GM21390 (cell line): ENCODE measurements around the gene DDX47.
A peak's percentile ranks its signal among the peaks of the same experiment; 100 is the strongest.

Experiments
- ATAC-seq: cut with Tn5 transposase; IDR thresholded peaks from one replicate; pipeline ENCODE4 v1.9.1; 2021; ENCODE audit not compliant: unreplicated experiment

DDX47 gene

DNA sequence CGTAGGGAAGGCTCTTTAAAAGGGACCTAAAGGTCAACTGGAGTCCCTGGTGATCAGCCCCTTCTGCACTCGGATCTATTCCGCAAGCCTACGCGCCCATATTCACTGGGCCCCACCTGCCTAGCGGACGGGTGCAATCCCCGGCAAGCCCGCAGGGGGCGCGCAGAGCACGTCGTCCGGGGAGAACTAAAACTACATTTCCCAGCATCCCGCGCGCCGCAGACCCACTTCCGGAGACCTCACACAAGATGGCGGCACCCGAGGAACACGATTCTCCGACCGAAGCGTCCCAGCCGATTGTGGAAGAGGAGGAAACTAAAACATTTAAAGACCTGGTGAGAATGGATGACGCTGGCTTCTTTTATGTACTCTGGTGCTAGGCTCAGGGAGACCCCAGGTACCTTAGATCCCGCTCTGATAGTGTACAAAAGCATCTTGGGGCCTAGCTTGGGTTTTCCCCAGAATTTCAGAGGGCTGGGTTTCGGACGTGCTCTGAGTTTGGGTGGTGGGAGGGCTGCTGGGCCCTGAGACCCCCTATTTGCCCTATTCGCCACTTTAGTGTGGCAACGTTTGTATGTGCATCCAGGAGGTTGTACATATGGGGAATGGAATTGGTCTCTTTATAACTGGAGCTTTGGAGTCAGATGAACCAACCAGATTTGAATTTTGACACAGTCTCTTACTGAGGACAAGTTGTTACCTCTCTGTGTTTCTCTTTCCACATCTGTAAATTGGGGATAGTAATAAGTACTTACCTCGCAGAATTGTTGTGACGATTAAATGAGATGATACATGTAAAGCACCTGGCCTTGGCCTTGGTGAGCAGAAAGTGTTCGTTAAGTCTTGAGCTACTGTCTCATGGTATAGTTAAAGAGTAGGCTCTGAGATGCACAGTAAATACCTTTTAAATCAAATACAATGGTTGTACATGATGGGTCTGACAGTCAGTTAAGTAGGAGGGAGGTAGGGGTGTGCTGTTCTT is at the start of gene DDX47:
Gene DDX47 (plus strand): TSS at position 227 of the 982 bp plus-strand sequence. CDS start 22 bp downstream, at position 249.
- ATAC-seq, result peak; percentile 83

DNA sequence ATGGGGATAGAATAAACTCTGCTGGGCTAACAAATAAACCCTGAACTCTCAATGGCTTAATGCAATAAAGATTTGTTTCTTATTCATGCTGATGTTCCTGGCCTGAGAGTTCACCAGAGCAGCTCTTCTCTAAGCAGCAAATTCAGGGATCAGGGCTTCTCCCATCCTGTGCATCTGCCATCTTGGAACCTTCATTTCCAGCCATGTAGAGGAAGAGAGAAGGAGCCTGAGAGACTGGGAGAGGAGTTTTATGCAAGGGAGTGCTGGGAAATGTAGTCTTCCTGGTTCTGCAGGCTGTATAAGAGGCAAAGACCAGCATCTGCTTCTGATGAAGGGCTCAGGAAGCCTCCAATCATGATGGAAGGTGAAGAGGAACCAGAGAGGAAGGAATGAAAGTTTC is 48.3 kb upstream of the DDX47 start:
- ATAC-seq, result no peak

DNA sequence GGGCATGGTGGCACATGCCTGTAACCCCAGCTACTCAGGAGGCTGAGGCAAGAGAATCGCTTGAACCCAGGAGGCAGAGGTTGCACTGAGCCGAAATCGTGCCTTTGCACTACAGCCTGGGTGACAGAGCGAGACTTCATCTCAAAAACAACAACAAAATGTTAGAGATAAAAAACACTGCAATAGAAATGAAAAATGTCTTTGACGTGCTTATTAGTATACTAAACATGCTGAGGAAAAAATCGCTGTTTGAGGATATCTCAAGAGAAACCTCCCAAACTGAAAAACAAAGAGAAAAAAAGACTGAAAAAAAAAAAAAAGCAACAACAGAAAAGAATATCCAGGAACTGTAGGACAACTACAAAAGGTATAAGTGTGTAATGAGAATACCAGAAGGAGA is 42.9 kb upstream of the DDX47 start:
- ATAC-seq, result no peak

DNA sequence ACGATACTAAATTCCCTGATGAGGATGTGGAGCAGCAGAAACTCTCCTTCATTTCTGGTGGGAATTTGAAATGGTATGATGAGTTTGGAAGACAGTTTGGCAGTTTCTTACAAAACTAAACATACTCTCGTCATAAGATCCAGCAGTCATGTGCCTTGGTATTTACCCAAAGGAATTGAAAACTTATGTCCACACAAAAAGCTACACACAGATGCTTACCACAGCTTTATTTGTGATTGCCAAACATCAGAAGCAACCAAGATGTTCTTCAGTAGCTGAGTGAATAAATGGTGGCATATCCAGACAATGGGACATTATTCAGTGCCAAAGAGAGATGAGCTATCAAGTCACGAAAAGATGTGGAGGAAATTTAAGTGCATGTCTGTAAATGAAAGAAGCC is 38.4 kb upstream of the DDX47 start:
- no peak for ATAC-seq

DNA sequence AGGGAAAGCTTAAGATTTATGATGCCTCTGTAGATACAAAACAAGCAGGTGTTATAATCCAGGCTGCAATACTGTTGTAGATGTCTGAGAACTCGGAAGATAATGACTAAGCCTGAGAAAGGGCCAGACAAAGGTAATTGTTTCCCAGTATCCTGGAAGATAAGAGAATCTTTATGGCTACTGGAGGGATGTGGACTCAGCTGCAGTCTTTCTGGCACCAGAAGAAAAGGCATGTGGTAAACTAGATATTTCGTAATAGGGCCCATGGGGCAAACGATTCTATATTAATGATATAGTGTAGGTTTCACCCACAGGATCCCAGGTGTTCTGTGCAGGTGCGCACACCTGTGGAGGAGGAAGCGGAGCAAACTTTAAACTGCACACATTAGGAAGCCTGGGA is 36.9 kb upstream of the DDX47 start:
- no peak for ATAC-seq

DNA sequence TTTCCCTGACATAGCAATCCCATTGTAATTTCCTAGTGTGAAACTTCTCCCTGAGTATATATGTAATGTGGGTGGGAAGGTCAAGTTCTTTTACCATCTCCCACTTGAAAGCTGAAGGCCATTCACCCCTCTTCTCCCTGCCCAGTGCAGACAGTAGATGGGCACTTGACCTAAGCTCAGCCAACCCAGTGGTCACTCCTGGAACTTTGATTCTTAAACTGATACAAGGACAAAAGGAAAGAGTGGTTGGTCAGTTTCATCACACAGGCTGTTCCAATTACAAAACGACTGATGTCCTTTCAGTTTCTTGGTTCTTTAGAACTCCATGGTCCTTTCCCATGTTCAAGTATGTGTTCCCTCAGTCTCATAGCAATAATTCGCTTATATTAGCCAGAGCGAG is 36.1 kb upstream of the DDX47 start:
- ATAC-seq, result no peak

DNA sequence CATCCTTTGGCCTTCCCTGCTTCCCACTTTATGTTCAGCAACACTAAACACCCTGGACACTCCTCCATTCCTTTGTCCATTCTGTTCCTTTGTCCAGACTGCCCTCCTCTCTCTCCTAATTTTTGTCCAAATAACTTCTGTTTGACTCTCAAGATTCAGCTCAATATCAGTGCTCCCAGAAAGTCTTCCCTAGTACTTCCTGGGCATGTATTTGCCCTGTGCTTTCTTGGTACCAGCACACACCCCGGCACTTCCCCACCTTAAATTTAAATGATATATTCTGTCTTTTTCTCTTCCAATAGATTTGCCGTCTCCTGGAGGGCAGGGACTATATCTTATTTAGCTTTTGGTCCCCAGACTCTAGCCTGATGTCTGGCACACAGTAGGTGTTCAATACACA is 34.1 kb upstream of the DDX47 start:
- ATAC-seq, result no peak

DNA sequence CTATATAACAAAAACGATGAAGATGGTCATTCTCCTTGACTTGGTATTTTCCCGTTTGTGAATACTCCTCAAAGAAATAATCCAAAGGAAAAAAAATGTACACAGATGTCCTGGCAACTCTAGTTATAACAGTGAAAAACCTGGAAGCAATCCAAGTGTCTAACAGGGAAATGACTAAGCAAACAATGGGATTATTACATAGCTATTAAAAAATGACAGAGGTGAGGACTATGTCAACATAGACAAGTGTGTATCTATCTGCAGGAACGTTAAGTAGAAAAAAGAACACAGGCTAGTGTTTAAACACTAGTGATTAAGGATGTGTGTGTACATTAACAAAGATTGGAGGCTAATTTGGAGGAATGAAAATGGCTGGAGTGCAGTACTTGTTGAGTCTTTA is 33.6 kb upstream of the DDX47 start:
- no peak for ATAC-seq

DNA sequence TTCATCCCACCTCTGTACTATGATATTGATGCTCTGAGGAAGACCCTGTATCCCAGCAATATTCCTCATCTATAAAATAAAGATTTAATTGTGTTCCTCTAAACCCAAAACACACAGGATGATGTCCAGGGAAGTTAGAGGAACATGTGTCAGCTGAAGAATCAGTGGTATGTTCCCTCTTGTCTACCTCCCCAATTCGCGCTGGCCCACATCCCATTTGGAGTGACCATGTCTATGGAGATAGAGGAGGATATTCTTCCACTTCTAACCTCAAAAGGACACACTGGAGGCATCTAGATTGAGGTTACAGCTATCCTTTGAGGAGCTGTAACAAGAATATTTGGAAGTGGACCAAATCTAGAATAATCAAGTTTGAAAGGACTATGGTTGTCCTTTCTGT is 29.0 kb upstream of the DDX47 start:
- no peak for ATAC-seq

DNA sequence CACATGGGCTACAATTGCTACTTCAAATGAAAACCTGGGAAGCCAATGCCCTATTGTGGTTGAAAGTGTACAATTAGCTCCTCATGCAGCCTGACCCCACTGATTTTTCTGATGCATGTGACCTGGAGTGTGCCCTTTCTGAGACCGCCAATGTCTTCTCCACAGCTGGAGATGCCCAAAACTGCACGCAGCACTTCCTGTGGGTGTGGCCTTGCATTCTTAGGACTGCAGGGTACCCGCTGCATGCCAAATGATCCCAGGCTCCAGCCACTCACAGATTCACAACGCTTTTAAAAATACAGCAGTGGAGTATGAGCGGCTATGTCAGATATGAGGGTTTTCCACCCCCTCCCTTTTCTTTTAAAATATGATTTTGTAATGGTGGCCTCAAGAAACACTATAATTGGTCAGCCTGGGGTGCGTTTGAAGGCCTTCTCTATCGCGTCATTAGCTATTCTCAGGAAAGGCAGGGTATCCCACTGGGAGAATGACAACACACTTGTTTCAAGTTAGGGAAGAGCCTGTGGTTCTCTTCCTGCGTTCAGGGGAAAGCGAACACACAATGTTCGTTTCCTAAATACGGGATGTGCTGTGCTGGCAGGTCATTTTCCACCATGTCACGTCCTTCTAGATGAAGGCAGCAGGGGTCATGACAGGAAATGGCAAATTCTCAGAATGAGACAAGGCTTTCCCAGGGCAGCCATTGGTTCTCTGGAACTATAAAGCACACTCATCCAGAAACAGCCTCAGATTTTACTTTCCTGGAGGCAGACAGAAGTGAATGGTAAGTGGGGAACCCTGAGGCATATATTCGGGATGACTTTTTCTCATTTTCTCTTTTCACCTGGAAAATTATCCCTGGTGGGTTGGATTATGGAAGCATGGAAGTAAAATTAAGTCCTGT is 28.0 kb upstream of the DDX47 start, which contains the start of gene APOLD1:
Gene APOLD1 (plus strand): TSS at position 749 of the 904 bp plus-strand sequence. CDS start 33 bp downstream, at position 782.
- ATAC-seq, result no peak

DNA sequence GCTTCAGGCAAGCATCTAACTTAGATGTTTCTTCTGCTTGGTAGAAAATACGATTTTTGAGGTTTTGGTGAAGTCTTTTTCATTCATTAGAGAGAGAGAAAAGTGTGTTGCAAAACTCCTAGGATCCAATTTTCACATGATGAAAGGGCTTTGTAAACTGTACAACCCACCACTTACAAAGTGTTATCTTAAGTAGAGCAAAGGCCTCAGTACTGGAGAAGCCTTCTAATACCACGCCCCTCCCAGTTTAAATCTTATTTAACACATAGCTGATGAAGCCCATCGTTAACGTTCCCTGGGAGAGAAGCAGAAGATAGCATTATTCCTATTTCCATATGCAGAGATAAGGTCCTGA is 26.8 kb upstream of the DDX47 start:
- ATAC-seq, result peak; percentile 7

DNA sequence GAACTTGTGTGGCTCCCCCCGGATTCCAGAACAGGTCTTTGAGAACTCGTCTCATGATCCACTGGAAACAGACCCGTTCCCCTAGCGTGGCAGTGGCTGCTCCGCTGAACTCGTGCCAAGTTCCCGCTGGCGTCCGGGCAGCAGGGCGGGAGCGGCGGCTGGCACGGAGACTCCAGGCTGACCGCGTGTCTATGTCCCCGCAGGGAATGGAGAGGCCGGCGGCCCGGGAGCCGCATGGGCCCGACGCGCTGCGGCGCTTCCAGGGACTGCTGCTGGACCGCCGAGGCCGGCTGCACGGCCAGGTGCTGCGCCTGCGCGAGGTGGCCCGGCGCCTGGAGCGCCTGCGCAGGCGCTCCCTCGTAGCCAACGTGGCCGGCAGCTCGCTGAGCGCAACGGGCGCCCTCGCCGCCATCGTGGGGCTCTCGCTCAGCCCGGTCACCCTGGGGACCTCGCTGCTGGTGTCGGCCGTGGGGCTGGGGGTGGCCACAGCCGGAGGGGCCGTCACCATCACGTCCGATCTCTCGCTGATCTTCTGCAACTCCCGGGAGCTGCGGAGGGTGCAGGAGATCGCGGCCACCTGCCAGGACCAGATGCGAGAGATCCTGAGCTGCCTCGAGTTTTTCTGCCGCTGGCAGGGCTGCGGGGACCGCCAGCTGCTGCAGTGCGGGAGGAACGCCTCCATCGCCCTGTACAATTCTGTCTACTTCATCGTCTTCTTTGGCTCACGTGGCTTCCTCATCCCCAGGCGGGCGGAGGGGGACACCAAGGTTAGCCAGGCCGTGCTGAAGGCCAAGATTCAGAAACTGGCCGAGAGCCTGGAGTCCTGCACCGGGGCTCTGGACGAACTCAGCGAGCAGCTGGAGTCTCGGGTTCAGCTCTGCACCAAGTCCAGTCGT is 26.2 kb upstream of the DDX47 start:
- peak; percentile 80 for ATAC-seq

DNA sequence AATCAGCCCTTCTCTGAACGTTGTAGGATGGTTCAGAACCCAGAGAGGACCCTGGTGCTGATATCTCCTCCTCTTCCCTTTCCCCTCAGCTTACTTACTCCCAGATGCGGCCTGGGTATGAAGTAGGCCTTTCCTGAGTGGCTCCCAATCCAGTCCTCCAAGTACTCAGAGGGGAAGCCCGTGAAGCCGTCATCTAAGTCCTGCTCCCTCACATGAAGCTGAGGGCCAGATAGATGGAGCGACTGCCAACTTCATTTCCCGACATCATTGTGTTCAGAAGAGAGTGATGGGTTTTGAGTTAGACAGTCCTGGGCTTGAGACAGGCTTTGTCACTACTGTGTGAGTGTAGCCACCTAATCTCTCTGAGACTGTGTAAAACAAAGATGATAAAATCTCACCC is 25.0 kb upstream of the DDX47 start:
- ATAC-seq, result no peak

DNA sequence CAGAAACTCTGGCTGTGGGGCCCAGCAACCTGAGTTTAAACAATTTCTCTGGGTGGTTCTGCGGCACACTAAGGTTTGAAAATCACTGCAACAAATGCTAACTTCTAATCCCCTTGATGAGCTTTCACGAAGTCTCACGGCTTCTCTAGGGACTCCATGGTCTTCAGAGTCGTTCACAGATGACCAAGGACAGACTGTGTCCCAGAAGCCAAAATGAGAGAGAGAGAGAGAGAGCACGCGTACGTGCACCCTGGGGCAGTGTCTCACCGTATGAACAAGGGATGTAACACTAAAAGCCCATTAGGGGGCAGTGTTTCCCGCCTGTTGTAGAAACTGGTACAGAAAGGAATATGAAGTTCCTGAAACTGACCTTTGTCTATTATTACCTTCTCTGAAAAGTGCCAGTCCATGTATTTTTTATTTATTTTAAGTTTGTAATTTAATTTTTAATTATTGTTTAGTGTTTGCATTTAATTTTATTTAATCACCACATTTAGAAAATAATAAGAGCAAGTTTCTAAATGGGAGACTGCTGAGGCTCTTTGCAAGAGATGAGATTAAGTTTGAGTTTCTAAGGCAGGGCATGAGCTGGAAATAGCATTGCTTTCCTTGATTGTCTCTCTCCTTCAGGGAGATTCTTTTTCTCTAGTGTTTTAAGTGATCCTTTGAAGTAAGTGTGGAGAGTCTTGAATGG is 24.3 kb upstream of the DDX47 start:
- peak; percentile 57 for ATAC-seq

DNA sequence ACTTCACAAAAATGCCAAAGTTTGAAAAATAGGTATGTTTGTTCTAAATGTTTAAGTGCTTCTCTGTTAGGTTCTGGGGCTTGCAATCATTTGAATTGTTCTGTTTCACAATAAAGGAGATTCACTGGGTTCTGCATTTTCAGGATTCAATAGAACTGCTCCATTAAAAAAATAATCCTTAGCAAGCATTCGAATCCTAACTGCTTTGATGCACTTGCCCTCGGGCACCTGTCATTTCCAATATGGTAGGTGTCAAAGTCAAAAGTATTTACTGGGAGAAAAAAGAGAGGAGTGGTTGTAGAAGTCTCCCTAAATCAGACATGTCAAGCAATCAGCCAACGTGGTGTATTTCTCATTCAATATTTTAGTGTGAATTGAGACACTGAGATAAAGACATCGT is 22.2 kb upstream of the DDX47 start:
- ATAC-seq, result no peak

DNA sequence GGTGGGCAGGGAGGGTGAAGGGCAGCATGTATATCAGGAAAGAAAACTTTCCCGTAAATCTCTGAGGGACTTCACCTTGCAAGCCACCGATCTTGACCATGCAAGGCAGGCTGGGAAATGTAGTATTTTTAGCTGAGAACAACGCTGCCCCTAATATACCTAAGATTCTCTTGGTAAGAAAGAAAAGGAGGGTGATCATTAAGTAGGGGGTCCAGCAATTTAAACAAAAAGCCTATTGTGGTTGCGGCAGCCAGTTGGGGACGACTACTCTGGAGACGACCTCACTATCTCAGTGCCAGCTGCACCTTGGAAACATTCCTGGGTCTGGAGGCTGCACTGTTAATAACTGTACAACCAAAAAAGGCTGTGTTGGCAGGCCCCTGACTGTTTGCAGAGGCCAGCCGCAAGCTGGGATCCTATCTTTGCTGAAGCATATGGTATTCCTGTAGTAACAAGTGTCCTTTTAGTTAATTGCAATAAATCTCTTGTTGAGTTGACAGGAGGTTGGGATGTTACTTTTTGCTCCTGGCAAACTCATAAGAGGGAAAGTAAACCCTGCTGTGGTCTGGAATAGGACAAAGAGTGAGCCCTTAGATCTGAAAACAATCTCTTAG is 21.3 kb upstream of the DDX47 start:
- no peak for ATAC-seq

DNA sequence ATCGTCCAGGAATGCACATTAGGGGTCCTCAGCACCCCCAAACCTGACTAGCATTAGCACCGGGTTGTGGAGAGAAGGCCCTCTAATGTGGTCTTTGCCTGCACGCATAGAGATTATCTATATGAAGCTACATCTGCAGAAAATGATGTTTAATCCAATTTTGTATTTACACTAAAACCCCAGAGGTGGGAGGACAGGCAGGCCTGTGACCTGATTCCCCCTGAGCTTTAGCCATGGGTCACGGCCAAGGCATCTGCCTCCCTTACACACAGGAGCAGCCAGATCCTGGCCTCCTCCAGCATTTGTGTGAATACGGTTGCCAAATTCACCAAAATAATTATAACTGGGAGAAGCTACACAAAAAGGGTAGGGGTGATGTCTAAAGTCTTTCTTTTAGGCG is 20.7 kb upstream of the DDX47 start:
- ATAC-seq, result no peak

DNA sequence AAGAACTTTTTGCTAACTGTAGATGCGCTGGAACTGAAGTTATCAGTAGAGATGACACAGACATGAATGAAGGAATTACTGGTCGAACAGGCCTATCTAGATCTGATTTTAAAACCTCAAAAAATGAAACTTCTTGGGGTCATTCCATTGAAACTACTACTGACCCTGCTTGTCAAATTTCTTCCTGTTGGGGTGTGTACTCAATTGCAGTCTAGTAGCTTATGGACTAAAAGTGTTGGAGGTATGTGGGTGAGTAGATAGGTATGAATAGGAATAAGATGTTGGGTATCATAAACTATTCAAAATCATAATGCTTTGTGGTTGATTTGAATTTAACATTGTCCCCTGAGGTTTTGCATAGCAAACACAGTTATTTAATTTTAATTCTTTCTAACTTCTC is 18.5 kb upstream of the DDX47 start:
- ATAC-seq, result no peak

DNA sequence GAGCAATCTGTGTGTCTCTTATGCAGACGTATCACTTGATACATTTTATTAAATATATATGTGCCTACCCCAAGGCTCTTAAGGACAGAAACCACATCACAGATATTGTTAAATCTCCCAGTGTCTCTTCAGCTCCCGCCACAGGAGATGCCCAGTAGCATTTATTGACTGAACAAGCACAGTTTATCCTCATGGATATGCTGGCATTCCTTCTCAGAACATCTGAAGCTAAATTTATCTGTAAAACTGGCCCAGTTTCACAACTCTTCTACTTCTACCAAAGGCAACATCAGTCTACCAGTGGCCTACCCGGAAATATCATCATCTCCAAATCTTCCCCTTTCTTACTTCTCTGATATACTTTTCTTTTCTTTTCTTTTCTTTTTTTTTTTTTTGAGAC is 17.0 kb upstream of the DDX47 start:
- no peak for ATAC-seq
